Measurements from ENCODE around the gene THSD7B.

Gene THSD7B

DNA sequence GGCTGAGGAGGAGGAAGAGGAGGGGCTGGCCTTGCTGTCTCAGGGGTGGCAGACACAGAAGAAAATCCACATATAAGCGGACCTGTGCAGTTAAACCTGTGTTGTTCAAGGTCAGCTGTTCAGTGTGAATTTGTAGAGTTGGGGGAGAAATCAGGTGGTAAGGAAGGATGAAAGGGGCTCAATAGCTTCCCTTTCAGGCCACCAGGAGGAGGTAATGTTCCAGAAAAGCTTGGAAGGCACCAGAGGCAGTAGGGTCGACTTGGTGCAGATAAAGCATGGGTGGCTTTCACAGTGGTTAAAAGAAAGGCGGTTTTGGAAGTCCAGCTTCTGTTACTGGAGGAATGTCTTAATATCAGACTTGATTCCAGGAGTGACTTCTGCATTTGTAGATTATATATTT, 167.4 kb downstream of the THSD7B start:
- Histone ChIP-seq H3K27me3 (ENCODE audit: insufficient read depth, low read length, poor library complexity, severe bottlenecking) (no peaks in the 10 kb centered on the region), H2AFZ (ENCODE audit: low read length) (no peak overlapping the region), H3K4me2 (ENCODE audit: low read depth, low read length, poor library complexity, severe bottlenecking) (no peak overlapping the region), H3K36me3 (ENCODE audit: insufficient read depth, low read length) (no peaks in the 10 kb centered on the region), H3K9ac (ENCODE audit: low read depth, low read length, poor library complexity, severe bottlenecking) (no peak overlapping the region), H3K9me3 (ENCODE audit: insufficient read depth, low read depth, low read length) (no peaks in the 10 kb centered on the region), H4K20me1 (ENCODE audit: insufficient read depth, low read length, poor library complexity, severe bottlenecking) (no peaks in the 10 kb centered on the region), H3K4me1 (ENCODE audit: insufficient read depth, low read length, poor library complexity, severe bottlenecking) (peaks cover 4% of the 10 kb centered on the region), H3K4me3 (ENCODE audit: low read length, poor library complexity, severe bottlenecking) (no peak overlapping the region), H3K9me2 (replicated peaks; ENCODE audit: low read depth, low read length) (no peaks in the 10 kb centered on the region), H3F3A (ENCODE audit: low read depth) (no peaks in the 10 kb centered on the region), H3K79me2 (ENCODE audit: insufficient read depth, low read length) (no peaks in the 10 kb centered on the region)
- no peak for TF ChIP-seq EZH2phosphoT487 (IDR thresholded peaks at IDR 0.05; ENCODE audit: borderline replicate concordance)
- TF ChIP-seq, protein P1, sequence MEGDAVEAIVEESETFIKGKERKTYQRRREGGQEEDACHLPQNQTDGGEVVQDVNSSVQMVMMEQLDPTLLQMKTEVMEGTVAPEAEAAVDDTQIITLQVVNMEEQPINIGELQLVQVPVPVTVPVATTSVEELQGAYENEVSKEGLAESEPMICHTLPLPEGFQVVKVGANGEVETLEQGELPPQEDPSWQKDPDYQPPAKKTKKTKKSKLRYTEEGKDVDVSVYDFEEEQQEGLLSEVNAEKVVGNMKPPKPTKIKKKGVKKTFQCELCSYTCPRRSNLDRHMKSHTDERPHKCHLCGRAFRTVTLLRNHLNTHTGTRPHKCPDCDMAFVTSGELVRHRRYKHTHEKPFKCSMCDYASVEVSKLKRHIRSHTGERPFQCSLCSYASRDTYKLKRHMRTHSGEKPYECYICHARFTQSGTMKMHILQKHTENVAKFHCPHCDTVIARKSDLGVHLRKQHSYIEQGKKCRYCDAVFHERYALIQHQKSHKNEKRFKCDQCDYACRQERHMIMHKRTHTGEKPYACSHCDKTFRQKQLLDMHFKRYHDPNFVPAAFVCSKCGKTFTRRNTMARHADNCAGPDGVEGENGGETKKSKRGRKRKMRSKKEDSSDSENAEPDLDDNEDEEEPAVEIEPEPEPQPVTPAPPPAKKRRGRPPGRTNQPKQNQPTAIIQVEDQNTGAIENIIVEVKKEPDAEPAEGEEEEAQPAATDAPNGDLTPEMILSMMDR (conservative IDR thresholded peaks at IDR 0.05; ENCODE audit: low read length), result peak; percentile 56

DNA sequence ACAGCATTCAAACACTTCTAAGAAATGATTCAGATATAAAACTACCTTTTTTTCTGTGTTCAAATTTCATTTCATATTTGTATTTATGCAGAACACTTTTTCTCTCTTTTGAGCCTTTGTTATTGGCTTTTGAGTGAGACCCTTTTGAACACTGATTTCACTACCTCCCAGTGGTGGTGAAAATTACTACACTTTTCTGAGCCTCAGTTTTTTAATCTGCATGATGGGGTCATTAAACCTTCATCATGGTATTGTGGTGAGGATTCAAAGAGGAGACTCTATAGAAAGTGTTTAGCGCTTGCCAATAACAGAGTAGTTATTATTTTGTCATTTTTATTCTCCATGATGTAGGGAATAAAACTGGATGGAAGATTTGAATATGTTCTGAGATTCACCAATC, 169.8 kb downstream of the THSD7B start:
- H3K36me3 ChIP-seq (ENCODE audit: insufficient read depth, low read length), result no peaks in the 10 kb centered on the region
- no peaks in the 10 kb centered on the region for H4K20me1 ChIP-seq (ENCODE audit: insufficient read depth, low read length, poor library complexity, severe bottlenecking)
- H3K4me1 ChIP-seq (ENCODE audit: insufficient read depth, low read length, poor library complexity, severe bottlenecking), result no peaks in the 10 kb centered on the region
- H3K4me2 ChIP-seq (ENCODE audit: low read depth, low read length, poor library complexity, severe bottlenecking), result no peak overlapping the region
- no peaks in the 10 kb centered on the region for H3K79me2 ChIP-seq (ENCODE audit: insufficient read depth, low read length)
- H3K27me3 ChIP-seq (ENCODE audit: insufficient read depth, low read length, poor library complexity, severe bottlenecking), result no peaks in the 10 kb centered on the region
- H3F3A ChIP-seq (ENCODE audit: low read depth), result no peaks in the 10 kb centered on the region
- TF ChIP-seq, protein P1 (conservative IDR thresholded peaks at IDR 0.05; ENCODE audit: low read length), result no peak
- TF ChIP-seq EZH2phosphoT487 (IDR thresholded peaks at IDR 0.05; ENCODE audit: borderline replicate concordance), result no peak
- H3K9me3 ChIP-seq (ENCODE audit: insufficient read depth, low read depth, low read length), result no peaks in the 10 kb centered on the region
- no peak overlapping the region for H3K4me3 ChIP-seq (ENCODE audit: low read length, poor library complexity, severe bottlenecking)
- H3K9ac ChIP-seq (ENCODE audit: low read depth, low read length, poor library complexity, severe bottlenecking), result no peak overlapping the region
- H2AFZ ChIP-seq (ENCODE audit: low read length), result no peak overlapping the region
- no peaks in the 10 kb centered on the region for H3K9me2 ChIP-seq (replicated peaks; ENCODE audit: low read depth, low read length)

DNA sequence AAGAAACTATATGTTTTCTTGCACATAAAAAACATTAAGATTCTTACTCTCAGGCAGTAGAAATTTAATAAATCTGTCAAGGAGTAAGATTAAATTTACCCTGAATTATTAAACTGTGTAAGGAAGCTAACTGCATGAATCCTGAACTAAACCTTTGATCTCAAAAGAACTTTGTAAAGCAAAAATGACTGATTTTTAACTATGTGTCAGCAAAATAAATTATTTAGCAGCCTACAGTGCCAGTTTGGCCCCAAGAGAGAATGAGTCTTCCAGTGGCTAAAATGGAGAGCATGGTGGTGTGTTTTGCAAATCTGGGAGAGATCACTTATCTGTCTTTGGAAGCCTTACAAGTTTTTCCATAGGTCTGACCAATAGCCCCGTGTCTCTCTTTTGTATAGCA, 190.7 kb downstream of the THSD7B start:
- H3K4me1 ChIP-seq (ENCODE audit: insufficient read depth, low read length, poor library complexity, severe bottlenecking), result no peaks in the 10 kb centered on the region
- no peak for TF ChIP-seq EZH2phosphoT487 (IDR thresholded peaks at IDR 0.05; ENCODE audit: borderline replicate concordance)
- TF ChIP-seq, protein P1 (conservative IDR thresholded peaks at IDR 0.05; ENCODE audit: low read length), result no peak

More for the DNA sequence above, 190.7 kb downstream of the THSD7B start:
- H3K4me3 ChIP-seq (ENCODE audit: low read length, poor library complexity, severe bottlenecking), result no peak overlapping the region
- no peaks in the 10 kb centered on the region for H3F3A ChIP-seq (ENCODE audit: low read depth)
- no peaks in the 10 kb centered on the region for H3K9me2 ChIP-seq (replicated peaks; ENCODE audit: low read depth, low read length)
- H3K36me3 ChIP-seq (ENCODE audit: insufficient read depth, low read length), result no peaks in the 10 kb centered on the region
- no peak overlapping the region for H3K9ac ChIP-seq (ENCODE audit: low read depth, low read length, poor library complexity, severe bottlenecking)
- H3K79me2 ChIP-seq (ENCODE audit: insufficient read depth, low read length), result no peaks in the 10 kb centered on the region
- H3K9me3 ChIP-seq (ENCODE audit: insufficient read depth, low read depth, low read length), result no peaks in the 10 kb centered on the region
- no peaks in the 10 kb centered on the region for H3K27me3 ChIP-seq (ENCODE audit: insufficient read depth, low read length, poor library complexity, severe bottlenecking)
- H2AFZ ChIP-seq (ENCODE audit: low read length), result no peak overlapping the region
- H4K20me1 ChIP-seq (ENCODE audit: insufficient read depth, low read length, poor library complexity, severe bottlenecking), result no peaks in the 10 kb centered on the region
- no peak overlapping the region for H3K4me2 ChIP-seq (ENCODE audit: low read depth, low read length, poor library complexity, severe bottlenecking)

Data from Loucy (cell line).